Liver (tissue), 9 donors: Measurements from ENCODE around the gene CDPF1. TPM values are rescaled to one million over a fixed set of nuclear protein-coding genes. Genes with fewer than 3 reads are reported as not detected.

Experiments used
- DNase-seq: peaks from one replicate; pipeline ENCODE4 v3.0.0-alpha.2; 2017; ENCODE audit warnings: low spot score
- H3K27ac ChIP-seq, 2 donors: one replicate each; pipeline ENCODE4 v1.7.0; 2013; ENCODE audit warnings: inconsistent platforms in 2 of 2, low read length in 2 of 2, control low read depth in 1 of 2, low read depth in 1 of 2, mild to moderate bottlenecking in 1 of 2
- H3K27me3 ChIP-seq, 4 donors: one replicate each; pipeline versions ENCODE4 v1.6.1 to v1.7.0; 2013; ENCODE audit warnings: low read length in 3 of 4, inconsistent platforms in 1 of 4, mild to moderate bottlenecking in 1 of 4, moderate library complexity in 1 of 4; ENCODE audit not compliant: control insufficient read depth in 4 of 4, insufficient read depth in 4 of 4
- H3K36me3 ChIP-seq, 4 donors: one replicate each; pipeline versions ENCODE4 v1.6.1 to v1.7.0; 2013; ENCODE audit warnings: low read length in 3 of 4, mild to moderate bottlenecking in 3 of 4, low read depth in 1 of 4, moderate library complexity in 1 of 4; ENCODE audit not compliant: control insufficient read depth in 4 of 4, insufficient read depth in 3 of 4
- H3K4me1 ChIP-seq, 4 donors: one replicate each; pipeline versions ENCODE4 v1.6.1 to v1.7.0; 2013; ENCODE audit warnings: low read length in 3 of 4, mild to moderate bottlenecking in 3 of 4, moderate library complexity in 1 of 4; ENCODE audit not compliant: control insufficient read depth in 4 of 4, insufficient read depth in 4 of 4
- H3K4me3 ChIP-seq, 3 donors: one replicate each; pipeline versions ENCODE4 v1.6.1 to v1.7.0; 2013; ENCODE audit warnings: low read length in 3 of 3, control low read depth in 1 of 3, low read depth in 1 of 3, mild to moderate bottlenecking in 1 of 3
- H3K9ac ChIP-seq, 2 donors: one replicate each; pipeline ENCODE4 v1.7.0; 2013; ENCODE audit warnings: low read length in 2 of 2, mild to moderate bottlenecking in 2 of 2, moderate library complexity in 2 of 2, control low read depth in 1 of 2, low read depth in 1 of 2
- H3K9me3 ChIP-seq, 4 donors: one replicate each; pipeline versions ENCODE4 v1.6.1 to v1.7.0; 2013; ENCODE audit warnings: low read length in 3 of 4; ENCODE audit not compliant: control insufficient read depth in 4 of 4
- EGR1 ChIP-seq, 2 donors: IDR thresholded peaks; 2 replicates each; pipeline ENCODE4 v1.6.1; 2016 to 2018; ENCODE audit warnings: antibody characterized with exemption in 2 of 2, low read depth in 2 of 2
- FOXA1 ChIP-seq: IDR thresholded peaks from 2 replicates; pipeline ENCODE4 v1.6.1; 2016; ENCODE audit warnings: antibody characterized with exemption
- FOXA2 ChIP-seq: IDR thresholded peaks from 2 replicates; pipeline ENCODE4 v1.6.1; 2016; ENCODE audit warnings: antibody characterized with exemption
- GABPA ChIP-seq, 2 donors: IDR thresholded peaks in 1 of 2; conservative IDR thresholded peaks in 1 of 2; 2 replicates each; pipeline ENCODE4 v1.6.1; 2016; ENCODE audit warnings: antibody characterized with exemption in 2 of 2, mild to moderate bottlenecking in 1 of 2, moderate library complexity in 1 of 2
- HNF4A ChIP-seq, 2 donors: conservative IDR thresholded peaks; 2 replicates each; pipeline ENCODE4 v1.6.1; 2016; ENCODE audit warnings: antibody characterized with exemption in 2 of 2, mild to moderate bottlenecking in 2 of 2
- HNF4G ChIP-seq: IDR thresholded peaks from 2 replicates; pipeline ENCODE4 v1.6.1; 2016; ENCODE audit warnings: antibody characterized with exemption
- JUND ChIP-seq, 2 donors: IDR thresholded peaks; 2 replicates each; pipeline ENCODE4 v1.6.1; 2016; ENCODE audit warnings: antibody characterized with exemption in 2 of 2
- NR2F2 ChIP-seq: IDR thresholded peaks from 2 replicates; pipeline ENCODE4 v1.6.1; 2016; ENCODE audit warnings: antibody characterized with exemption
- RAD21 ChIP-seq, 2 donors: IDR thresholded peaks; 2 replicates each; pipeline ENCODE4 v1.6.1; 2016; ENCODE audit warnings: antibody characterized with exemption in 2 of 2, mild to moderate bottlenecking in 2 of 2
- RXRA ChIP-seq, 2 donors: IDR thresholded peaks; 2 replicates each; pipeline ENCODE4 v1.6.1; 2017 to 2018; ENCODE audit warnings: antibody characterized with exemption in 2 of 2, mild to moderate bottlenecking in 1 of 2
- SP1 ChIP-seq: IDR thresholded peaks from 2 replicates; pipeline ENCODE4 v1.6.1; 2018; ENCODE audit warnings: antibody characterized with exemption, mild to moderate bottlenecking
- WGBS: extraction: QIAGEN DNeasy Blood & Tissue Kit; methylation state at CpG from one replicate; pipeline ENCODE4 v1.1.7; 2013; 5-methylcytosine and 5-hydroxymethylcytosine counted together
- polyA plus RNA-seq, 2 donors: library from polyadenylated mRNA; stranded (reverse) in 1 of 2; unstranded in 1 of 2; fragments of 200-250 nt in 1 of 2; fragments of >200 nt in 1 of 2; fragmentation: Nextera tagmentation in 1 of 2; extraction: Ambion mirVana in 1 of 2; gene quantifications; one replicate each; pipeline versions ENCODE4 v1.2.1 to v1.2.3, GENCODE V29; 2013 to 2015
- total RNA-seq, 2 donors: library from RNA; depleted of rRNA; stranded (reverse); fragments of >200 nt; gene quantifications; one replicate each; pipeline ENCODE4 v1.2.3, GENCODE V29; 2014
- TF ChIP-seq, protein P1 (sequence below): IDR thresholded peaks from 2 replicates; pipeline ENCODE4 v1.6.1; 2016; ENCODE audit warnings: antibody characterized with exemption
- TF ChIP-seq, protein P2 (sequence below): IDR thresholded peaks from 2 replicates; pipeline ENCODE4 v1.6.1; 2016; ENCODE audit warnings: antibody characterized with exemption, mild to moderate bottlenecking
- TF ChIP-seq, protein P3 (sequence below): IDR thresholded peaks from 2 replicates; pipeline ENCODE4 v1.6.1; 2016; ENCODE audit warnings: antibody characterized with exemption
- TF ChIP-seq, protein P4 (sequence below): IDR thresholded peaks from 2 replicates; pipeline ENCODE4 v1.6.1; 2016; ENCODE audit warnings: antibody characterized with exemption
- donor health status: healthy.
- donor health status: healthy.
- donor health status: healthy.
- donor health status: healthy.
- donor health status: healthy.

Gene CDPF1
- total and polyA plus RNA-seq, 4 donors, result 3.9 to 6.6 (median 5.3) TPM

DNA sequence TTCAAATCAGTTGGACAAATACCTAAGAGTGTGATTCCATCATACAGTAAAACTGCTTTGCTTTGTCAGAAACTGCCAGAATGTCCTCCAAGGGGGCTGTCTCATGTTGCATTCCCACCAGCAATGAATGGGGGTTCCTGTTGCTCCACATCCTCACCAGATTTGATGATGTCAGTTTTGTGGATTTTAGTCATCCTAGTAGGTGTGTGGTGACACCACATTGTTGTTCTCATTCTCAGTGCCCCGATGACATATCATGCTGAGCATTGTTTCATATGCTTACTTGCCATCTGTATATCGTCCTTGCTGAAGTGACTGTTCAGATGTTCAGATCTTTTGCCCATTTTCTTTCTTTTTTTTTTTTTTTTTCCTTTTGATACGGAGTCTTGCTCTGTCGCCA lies 37.0 kb downstream of the CDPF1 start (continued):
- no peak for TF ChIP-seq FOXA2
- TF ChIP-seq, protein P1, sequence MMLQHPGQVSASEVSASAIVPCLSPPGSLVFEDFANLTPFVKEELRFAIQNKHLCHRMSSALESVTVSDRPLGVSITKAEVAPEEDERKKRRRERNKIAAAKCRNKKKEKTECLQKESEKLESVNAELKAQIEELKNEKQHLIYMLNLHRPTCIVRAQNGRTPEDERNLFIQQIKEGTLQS, result no peak

DNA sequence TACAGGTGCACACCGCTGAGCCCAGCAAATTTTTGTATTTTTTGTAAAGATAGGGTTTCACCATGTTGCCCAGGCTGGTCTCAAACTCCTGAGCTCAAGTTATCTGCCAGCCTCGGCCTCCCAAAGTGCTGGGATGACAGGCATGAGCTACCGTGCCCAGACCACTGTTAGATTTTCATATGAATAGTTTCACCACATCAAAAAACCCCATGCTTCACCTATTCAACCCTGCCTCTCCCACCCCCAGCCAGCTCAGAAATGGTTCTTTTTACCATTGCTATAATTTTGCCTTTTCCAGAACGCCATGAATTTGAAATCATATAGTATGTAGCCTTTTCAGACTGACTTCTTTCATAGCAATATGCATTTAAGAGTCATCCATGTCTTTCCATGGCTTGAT lies 37.9 kb downstream of the CDPF1 start:
- H3K27me3 ChIP-seq, result no peaks in the 10 kb centered on the region
- peaks cover 0 to 4% (median 3%) of the 10 kb centered on the region in 4 donors for H3K9me3 ChIP-seq
- H3K27ac ChIP-seq, result no peak overlapping the region
- H3K4me1 ChIP-seq, result no peaks in the 10 kb centered on the region
- no peak overlapping the region for H3K4me3 ChIP-seq
- no peak for DNase-seq
- WGBS, result 96% methylated on average over 4 of the region's 4 CpGs
- TF ChIP-seq SP1 (no peak), NR2F2 (no peak), HNF4A (conservative IDR thresholded peaks at IDR 0.05) (no peak)
- peaks cover 12 to 64% (median 47%) of the 10 kb centered on the region in 4 donors for H3K36me3 ChIP-seq
- H3K9ac ChIP-seq, result no peak overlapping the region

DNA sequence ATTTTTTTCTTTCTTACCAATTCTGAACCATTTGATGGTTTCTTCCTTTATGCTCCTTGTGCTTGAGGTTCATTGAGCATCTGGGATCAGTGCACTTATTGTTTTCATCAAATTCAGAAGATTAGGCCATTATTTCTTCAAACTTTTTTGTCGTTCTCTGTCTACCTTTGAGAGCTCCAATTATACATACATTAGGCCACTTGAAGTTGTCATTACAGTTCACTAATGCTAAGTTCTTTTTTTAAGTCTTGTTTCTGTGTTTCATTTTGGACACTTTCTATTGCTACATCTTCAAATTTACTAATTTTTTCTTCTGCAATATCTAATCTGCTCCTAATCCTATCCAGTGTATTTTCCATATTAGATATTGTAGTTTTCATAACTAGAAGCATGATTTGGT lies 40.8 kb downstream of the CDPF1 start:
- Histone ChIP-seq H3K4me1 (no peaks in the 10 kb centered on the region), H3K9me3 (peaks cover 0 to 4% (median 3%) of the 10 kb centered on the region in 4 donors), H3K27ac (no peak overlapping the region), H3K4me3 (no peak overlapping the region), H3K27me3 (no peaks in the 10 kb centered on the region), H3K9ac (no peak overlapping the region), H3K36me3 (peaks cover 4 to 47% (median 37%) of the 10 kb centered on the region in 4 donors)
- TF ChIP-seq HNF4A (conservative IDR thresholded peaks at IDR 0.05) (no peak), RXRA (IDR thresholded peaks at IDR 0.05) (no peak), EGR1 (IDR thresholded peaks at IDR 0.05; ENCODE audit: low read depth in 2 of 2) (no peak), RAD21 (IDR thresholded peaks at IDR 0.05) (no peak), FOXA2 (no peak), GABPA (IDR thresholded peaks at IDR 0.05 in 1 of 2, conservative IDR thresholded peaks at IDR 0.05 in 1 of 2) (no peak), JUND (IDR thresholded peaks at IDR 0.05) (no peak), HNF4G (no peak), FOXA1 (no peak)
- TF ChIP-seq, protein P2, sequence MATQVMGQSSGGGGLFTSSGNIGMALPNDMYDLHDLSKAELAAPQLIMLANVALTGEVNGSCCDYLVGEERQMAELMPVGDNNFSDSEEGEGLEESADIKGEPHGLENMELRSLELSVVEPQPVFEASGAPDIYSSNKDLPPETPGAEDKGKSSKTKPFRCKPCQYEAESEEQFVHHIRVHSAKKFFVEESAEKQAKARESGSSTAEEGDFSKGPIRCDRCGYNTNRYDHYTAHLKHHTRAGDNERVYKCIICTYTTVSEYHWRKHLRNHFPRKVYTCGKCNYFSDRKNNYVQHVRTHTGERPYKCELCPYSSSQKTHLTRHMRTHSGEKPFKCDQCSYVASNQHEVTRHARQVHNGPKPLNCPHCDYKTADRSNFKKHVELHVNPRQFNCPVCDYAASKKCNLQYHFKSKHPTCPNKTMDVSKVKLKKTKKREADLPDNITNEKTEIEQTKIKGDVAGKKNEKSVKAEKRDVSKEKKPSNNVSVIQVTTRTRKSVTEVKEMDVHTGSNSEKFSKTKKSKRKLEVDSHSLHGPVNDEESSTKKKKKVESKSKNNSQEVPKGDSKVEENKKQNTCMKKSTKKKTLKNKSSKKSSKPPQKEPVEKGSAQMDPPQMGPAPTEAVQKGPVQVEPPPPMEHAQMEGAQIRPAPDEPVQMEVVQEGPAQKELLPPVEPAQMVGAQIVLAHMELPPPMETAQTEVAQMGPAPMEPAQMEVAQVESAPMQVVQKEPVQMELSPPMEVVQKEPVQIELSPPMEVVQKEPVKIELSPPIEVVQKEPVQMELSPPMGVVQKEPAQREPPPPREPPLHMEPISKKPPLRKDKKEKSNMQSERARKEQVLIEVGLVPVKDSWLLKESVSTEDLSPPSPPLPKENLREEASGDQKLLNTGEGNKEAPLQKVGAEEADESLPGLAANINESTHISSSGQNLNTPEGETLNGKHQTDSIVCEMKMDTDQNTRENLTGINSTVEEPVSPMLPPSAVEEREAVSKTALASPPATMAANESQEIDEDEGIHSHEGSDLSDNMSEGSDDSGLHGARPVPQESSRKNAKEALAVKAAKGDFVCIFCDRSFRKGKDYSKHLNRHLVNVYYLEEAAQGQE, result no peak
- TF ChIP-seq, protein P3, sequence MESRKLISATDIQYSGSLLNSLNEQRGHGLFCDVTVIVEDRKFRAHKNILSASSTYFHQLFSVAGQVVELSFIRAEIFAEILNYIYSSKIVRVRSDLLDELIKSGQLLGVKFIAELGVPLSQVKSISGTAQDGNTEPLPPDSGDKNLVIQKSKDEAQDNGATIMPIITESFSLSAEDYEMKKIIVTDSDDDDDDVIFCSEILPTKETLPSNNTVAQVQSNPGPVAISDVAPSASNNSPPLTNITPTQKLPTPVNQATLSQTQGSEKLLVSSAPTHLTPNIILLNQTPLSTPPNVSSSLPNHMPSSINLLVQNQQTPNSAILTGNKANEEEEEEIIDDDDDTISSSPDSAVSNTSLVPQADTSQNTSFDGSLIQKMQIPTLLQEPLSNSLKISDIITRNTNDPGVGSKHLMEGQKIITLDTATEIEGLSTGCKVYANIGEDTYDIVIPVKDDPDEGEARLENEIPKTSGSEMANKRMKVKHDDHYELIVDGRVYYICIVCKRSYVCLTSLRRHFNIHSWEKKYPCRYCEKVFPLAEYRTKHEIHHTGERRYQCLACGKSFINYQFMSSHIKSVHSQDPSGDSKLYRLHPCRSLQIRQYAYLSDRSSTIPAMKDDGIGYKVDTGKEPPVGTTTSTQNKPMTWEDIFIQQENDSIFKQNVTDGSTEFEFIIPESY, result no peak
- TF ChIP-seq, protein P4, sequence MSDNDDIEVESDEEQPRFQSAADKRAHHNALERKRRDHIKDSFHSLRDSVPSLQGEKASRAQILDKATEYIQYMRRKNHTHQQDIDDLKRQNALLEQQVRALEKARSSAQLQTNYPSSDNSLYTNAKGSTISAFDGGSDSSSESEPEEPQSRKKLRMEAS, result no peak
- TF ChIP-seq, protein P1, result no peak
- no peak for DNase-seq
- WGBS, result 97% methylated on average over 1 of the region's 1 CpG
